Fibroblast of villous mesenchyme (primary cell): ENCODE data around the gene GRB10. TPM values are rescaled to one million over a fixed set of nuclear protein-coding genes. Genes with fewer than 3 reads are reported as not detected.
"Not testable (repeated sequence)": the region's sequence is repeated elsewhere in the genome, so short reads cannot be mapped to it uniquely, and the experiment has no call there.

Source experiments
- DNase-seq: peaks from one replicate; pipeline ENCODE4 v3.0.0-alpha.2; 2010; ENCODE audit warnings: low read depth
- H3K4me3 ChIP-seq: 2 replicates; pipeline ENCODE4 v1.5.1; 2011; ENCODE audit warnings: low read depth, mild to moderate bottlenecking, low read length
- total RNA-seq: library from RNA; depleted of rRNA; stranded (reverse); fragments of >200 nt; gene quantifications from 2 replicates; pipeline ENCODE4 v1.2.3, GENCODE V29; 2012
- TF ChIP-seq, protein P1 (sequence below): IDR thresholded peaks from 2 replicates; pipeline ENCODE4 v1.5.1; 2012; ENCODE audit warnings: low read depth, mild to moderate bottlenecking, low read length; ENCODE audit not compliant: insufficient read depth

GRB10 gene
- total RNA-seq, 1 donor: 23.3 TPM

DNA sequence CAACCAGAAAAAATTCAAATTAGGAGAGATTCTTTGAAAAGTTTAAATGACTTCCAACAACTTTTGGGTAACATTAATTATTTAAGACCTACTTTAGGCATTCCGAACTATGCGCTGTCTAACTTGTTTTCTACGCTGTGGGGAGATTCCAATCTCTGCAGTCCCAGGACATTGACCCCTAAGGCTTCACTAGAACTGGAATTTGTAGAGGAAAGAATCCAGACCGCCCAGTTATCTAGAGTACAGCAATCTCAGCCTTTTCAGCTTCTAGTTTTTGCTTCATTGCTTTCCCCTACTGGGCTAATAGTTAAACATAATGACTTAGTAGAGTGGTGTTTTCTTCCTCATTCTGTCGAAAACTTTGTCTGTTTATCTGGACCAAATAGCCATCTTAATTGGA is 202.6 kb downstream of the GRB10 start:
- no peak for DNase-seq
- TF ChIP-seq, protein P1, sequence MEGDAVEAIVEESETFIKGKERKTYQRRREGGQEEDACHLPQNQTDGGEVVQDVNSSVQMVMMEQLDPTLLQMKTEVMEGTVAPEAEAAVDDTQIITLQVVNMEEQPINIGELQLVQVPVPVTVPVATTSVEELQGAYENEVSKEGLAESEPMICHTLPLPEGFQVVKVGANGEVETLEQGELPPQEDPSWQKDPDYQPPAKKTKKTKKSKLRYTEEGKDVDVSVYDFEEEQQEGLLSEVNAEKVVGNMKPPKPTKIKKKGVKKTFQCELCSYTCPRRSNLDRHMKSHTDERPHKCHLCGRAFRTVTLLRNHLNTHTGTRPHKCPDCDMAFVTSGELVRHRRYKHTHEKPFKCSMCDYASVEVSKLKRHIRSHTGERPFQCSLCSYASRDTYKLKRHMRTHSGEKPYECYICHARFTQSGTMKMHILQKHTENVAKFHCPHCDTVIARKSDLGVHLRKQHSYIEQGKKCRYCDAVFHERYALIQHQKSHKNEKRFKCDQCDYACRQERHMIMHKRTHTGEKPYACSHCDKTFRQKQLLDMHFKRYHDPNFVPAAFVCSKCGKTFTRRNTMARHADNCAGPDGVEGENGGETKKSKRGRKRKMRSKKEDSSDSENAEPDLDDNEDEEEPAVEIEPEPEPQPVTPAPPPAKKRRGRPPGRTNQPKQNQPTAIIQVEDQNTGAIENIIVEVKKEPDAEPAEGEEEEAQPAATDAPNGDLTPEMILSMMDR: no peak
- H3K4me3 ChIP-seq: no peak overlapping the region

DNA sequence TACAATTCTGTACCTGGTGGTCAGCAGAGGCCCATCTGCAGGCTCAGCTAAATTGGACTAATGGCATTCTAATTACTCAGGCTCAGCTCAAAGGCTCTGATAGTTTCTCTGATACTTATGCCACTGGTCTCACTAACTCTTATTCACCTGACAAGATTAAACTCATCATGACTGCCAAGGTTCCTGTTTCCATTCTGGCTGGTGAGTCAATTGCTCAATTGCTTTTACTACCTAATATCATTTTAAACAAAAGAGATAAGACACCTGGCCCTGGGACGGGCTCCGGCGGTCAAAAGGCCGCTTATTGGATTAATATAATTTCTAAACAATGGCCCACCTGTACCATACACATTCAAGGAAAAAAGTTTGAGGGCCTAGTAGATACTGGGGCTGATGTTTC is 204.6 kb downstream of the GRB10 start:
- not testable (repeated sequence) for DNase-seq, H3K4me3 ChIP-seq

DNA sequence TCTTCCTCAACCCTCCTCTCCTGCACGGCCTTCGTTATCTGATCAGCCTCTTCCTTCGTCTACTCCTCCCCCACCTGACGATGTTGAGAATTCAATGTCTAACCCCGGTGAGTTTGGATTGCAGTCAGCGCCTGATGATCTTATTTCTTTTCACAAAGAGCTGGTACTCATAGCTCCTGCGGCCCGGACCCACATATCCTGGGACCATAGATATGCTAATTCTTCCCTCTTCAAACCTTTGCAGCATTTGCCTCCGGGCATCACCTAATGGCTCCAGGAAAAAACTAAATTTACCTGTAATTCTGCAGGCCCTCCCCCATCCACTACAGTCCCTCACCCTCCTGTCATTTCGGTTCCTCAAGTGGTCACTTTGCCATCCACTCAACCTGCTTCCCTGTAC is 205.1 kb downstream of the GRB10 start:
- no peak overlapping the region for H3K4me3 ChIP-seq
- TF ChIP-seq, protein P1: no peak
- DNase-seq: no peak

DNA sequence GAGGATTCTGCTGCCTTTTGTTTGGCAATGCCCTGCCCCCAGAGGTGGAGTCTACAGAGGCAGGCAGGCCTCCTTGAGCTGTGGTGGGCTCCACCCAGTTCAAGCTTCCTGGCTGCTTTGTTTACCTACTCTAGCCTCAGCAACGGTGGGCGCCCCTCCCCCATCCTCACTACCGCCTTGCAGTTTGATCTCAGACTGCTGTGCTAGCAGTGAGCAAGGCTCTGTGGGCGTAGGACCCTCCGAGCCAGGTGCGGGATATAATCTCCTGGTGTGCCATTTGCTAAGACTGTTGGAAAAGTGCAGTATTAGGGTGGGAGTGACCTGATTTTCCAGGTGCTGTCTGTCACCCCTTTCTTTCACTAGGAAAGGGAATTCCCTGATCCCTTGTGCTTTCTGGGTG is 206.3 kb downstream of the GRB10 start:
- H3K4me3 ChIP-seq, DNase-seq: not testable (repeated sequence)

DNA sequence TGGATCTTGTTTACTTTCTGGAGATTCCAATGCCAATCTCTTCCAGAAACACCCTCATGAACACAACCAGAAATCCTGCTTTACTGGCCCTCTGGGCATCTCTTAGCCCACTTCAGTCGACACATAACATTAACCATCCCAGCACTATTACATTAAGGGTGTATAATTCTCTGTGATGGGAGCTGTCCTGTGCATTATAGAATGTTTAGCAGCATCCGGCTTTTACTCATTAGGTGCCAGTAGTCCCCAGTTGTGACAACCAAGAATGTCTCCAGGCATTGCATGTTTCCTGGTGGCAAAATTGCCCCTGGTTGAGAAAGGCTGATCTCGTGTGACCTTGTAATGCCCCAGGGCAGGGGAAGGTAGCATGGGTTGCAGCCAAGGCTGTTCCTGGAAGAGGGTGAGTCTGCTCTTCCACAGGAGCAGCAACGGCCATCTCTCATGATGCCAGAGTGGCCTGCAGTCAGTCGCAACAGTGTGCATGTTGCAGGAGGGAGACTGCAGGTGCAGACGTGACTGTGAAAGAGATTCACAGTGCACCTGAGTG is 214.9 kb downstream of the GRB10 start:
- DNase-seq: no peak
- TF ChIP-seq, protein P1: no peak
- H3K4me3 ChIP-seq: no peak overlapping the region

DNA sequence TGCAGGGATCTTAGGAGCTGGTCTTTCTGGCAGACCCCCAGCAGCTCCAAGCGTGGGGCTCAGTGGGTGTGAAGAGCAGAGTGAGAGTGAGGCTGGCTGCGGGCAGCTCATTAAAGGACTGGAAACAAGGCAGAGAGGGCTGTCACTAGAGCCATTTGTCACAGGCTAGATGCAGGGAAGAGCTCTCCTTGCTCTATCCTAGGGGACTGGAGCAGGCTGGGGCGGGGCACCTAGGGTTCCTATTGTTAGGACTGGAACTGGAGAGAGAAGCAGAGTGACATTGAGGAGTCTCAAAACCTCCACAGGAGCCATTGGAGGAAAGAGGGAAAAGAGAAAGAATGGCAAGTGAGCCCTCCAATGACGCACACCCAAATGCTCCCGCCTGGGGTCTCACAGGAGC is 216.7 kb downstream of the GRB10 start:
- H3K4me3 ChIP-seq: no peak overlapping the region
- DNase-seq: no peak
- TF ChIP-seq, protein P1: no peak

DNA sequence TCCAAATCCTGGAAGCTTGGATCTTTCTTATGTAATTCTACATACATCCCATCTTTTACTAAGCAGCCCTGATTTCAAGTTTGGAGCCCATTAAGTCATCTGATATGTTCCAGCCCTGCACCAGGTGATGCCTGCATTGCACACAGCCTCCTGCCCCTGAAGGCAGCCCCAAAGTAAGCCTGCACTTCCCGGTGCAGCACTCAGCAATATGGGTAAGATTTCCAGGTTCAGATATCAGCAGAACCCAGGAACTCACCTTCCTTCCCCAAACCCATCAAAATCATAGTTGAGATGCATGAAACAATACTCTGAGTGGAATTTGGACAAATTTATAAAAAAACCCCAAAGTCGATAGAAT is 217.2 kb downstream of the GRB10 start:
- H3K4me3 ChIP-seq: no peak overlapping the region
- TF ChIP-seq, protein P1: no peak
- no peak for DNase-seq

DNA sequence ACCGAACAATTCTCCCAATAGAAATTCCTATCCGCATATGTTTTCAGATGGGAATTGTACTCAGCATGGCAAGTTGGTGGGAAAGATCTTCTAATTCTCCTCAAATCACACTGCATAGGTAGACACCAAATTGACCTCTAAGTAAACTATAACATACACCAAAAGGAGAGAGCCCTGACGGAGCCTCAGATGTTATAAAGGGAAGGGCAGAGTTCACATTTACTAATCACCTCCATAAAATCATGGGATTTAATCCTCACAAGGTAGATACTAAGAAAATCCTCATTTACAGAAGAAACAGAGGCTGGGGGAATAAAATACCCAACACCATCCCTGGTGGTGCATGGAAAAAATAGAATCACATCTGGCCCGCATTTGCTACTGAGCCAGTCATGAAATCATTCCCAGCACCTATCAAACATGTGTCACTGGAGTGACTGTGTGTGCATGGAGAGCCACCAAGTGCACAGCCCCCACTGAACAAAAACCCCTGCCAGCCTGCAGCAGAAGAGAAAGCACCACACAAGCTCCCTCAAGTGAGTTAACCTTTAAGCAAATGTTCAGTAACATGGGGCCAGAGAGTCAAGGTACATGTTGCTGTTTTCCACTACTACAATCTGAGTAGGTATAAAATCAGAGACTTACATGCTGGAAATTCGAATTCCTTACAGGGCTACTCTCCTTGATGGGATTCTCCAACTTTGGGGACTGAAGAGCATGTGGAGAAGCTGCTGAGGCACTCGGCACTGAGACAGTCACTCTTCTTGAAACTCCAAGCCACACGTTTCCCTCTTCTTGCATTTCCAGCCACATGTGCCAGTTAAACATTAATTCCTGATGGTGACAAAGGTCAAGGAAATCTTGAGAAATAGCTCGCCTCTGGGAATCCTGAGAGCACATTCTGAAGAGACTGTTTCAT is 217.8 kb downstream of the GRB10 start, which contains the start of gene DDC:
Gene DDC, minus strand, starts transcription at position 766 of the 919 bp plus-strand sequence. CDS start 21,320 bp downstream, outside the sequence.
- DNase-seq: no peak
- TF ChIP-seq, protein P1: no peak
- H3K4me3 ChIP-seq: no peak within 1 kb of the TSS
